Osteocyte (in vitro differentiated cells): Measurements from ENCODE around the gene ASMT. TPM values are rescaled to one million over a fixed set of nuclear protein-coding genes. Genes with fewer than 3 reads are reported as not detected.
"Not testable (repeated sequence)": the region's sequence is repeated elsewhere in the genome, so short reads cannot be mapped to it uniquely, and the experiment has no call there.

Experiments
- DNase-seq: peaks from one replicate; pipeline ENCODE4 v3.0.0; 2021; ENCODE audit warnings: mixed read lengths; ENCODE audit not compliant: unreplicated experiment; ENCODE audit errors: extremely low spot score
- H3K27ac Mint-ChIP-seq: one replicate; pipeline ENCODE4 v1.8.0; 2021; ENCODE audit warnings: mild to moderate bottlenecking, mixed read lengths; ENCODE audit not compliant: unreplicated experiment
- H3K27me3 Mint-ChIP-seq: one replicate; pipeline ENCODE4 v1.8.0; 2021; ENCODE audit warnings: mixed read lengths; ENCODE audit not compliant: unreplicated experiment
- H3K36me3 Mint-ChIP-seq: one replicate; pipeline ENCODE4 v1.8.0; 2021; ENCODE audit warnings: mixed read lengths; ENCODE audit not compliant: unreplicated experiment
- H3K4me1 Mint-ChIP-seq: one replicate; pipeline ENCODE4 v1.8.0; 2021; ENCODE audit warnings: mixed read lengths; ENCODE audit not compliant: unreplicated experiment
- H3K4me3 Mint-ChIP-seq: one replicate; pipeline ENCODE4 v1.8.0; 2021; ENCODE audit warnings: mild to moderate bottlenecking, moderate library complexity, mixed read lengths; ENCODE audit not compliant: unreplicated experiment
- H3K9me3 Mint-ChIP-seq: one replicate; pipeline ENCODE4 v1.8.0; 2021; ENCODE audit warnings: mixed read lengths; ENCODE audit not compliant: unreplicated experiment
- CTCF ChIP-seq: fragments of 200-600 bp; sonication (generic); IDR thresholded peaks from 2 replicates; pipeline ENCODE4 v1.5.0; 2021; ENCODE audit warnings: antibody characterized with exemption, mild to moderate bottlenecking, moderate library complexity
- total RNA-seq: library from RNA; stranded (reverse); gene quantifications from 2 replicates; pipeline ENCODE4 v1.2.1, GENCODE V29; 2021

The ASMT gene
- total RNA-seq, 1 donor from 2014 or later = not detected

DNA sequence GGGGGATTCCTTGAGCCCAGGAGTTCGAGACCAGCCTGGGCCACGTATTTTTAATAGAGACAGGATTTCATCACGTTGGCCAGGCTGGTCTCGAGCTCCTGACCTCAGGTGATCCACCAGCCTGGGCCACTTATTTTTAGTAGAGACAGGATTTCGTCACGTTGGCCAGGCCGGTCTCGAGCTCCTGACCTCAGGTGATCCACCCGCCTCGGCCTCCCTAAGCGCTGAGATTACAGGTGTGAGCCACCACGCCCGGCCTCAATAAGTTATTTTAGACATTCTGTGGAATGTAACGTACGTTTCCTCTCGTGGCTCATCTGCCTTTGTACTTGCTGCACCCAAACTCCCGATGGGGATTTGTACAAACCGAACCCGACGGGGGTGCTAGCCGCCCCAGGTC, 8.8 kb downstream of the ASMT start:
- H3K4me3 Mint-ChIP-seq = no peak overlapping the region
- no peak for DNase-seq
- H3K27me3 Mint-ChIP-seq = peaks cover 3% of the 10 kb centered on the region
- no peaks in the 10 kb centered on the region for H3K9me3 Mint-ChIP-seq
- no peak for TF ChIP-seq CTCF
- H3K27ac Mint-ChIP-seq = no peak overlapping the region
- no peaks in the 10 kb centered on the region for H3K36me3 Mint-ChIP-seq
- no peaks in the 10 kb centered on the region for H3K4me1 Mint-ChIP-seq

DNA sequence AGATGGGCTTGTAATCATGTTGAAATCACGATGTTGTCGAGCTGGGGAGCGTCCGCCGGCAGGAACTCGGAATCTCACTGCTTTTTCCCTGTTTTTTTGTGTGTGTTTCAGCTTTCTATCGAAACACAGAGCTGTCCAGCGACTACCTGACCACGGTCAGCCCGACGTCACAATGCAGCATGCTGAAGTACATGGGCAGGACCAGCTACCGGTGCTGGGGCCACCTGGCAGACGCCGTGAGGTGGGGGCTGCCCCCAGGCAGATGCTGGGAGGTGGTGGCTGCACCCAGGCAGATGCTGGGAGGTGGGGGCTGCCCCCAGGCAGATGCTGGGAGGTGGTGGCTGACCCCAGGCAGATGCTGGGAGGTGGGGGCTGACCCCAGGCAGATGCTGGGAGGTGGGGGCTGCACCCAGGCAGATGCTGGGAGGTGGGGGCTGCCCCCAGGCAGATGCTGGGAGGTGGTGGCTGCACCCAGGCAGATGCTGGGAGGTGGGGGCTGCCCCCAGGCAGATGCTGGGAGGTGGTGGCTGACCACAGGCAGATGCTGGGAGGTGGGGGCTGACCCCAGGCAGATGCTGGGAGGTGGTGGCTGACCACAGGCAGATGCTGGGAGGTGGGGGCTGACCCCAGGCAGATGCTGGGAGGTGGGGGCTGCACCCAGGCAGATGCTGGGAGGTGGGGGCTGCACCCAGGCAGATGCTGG, 9.4 kb downstream of the ASMT start:
- not testable (repeated sequence) for H3K4me3 Mint-ChIP-seq, H3K27me3 Mint-ChIP-seq, H3K27ac Mint-ChIP-seq, DNase-seq, H3K4me1 Mint-ChIP-seq, H3K36me3 Mint-ChIP-seq, H3K9me3 Mint-ChIP-seq

DNA sequence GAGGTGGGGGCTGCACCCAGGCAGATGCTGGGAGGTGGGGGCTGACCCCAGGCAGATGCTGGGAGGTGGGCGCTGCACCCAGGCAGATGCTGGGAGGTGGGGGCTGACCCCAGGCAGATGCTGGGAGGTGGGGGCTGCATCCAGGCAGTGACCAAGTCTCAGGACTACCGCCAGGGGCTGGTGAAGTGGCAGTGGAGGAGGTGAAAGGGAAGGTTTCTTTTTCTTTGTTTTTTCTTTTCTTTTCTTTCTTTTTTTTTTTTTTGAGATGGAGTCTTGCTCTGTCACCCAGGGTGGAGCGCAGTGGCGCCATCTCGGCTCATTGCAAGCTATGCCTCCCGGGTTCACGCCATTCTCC, 10.0 kb downstream of the ASMT start:
- not testable (repeated sequence) for H3K4me3 Mint-ChIP-seq, H3K36me3 Mint-ChIP-seq, DNase-seq, H3K9me3 Mint-ChIP-seq, H3K4me1 Mint-ChIP-seq, H3K27ac Mint-ChIP-seq
- peaks cover 10% of the 10 kb centered on the region for H3K27me3 Mint-ChIP-seq

- Mint-ChIP-seq H3K27me3 (peaks cover 13% of the 10 kb centered on the region), H3K27ac (no peak overlapping the region), H3K9me3 (no peaks in the 10 kb centered on the region), H3K36me3 (no peaks in the 10 kb centered on the region), H3K4me3 (no peak overlapping the region), H3K4me1 (no peaks in the 10 kb centered on the region)
- no peak for DNase-seq
- TF ChIP-seq CTCF = no peak
Observed at GRCh38 chrX:1629244-1629643, 14.4 kb downstream of the ASMT start.

- TF ChIP-seq CTCF = no peak
- no peak for DNase-seq
- peaks cover 9% of the 10 kb centered on the region for H3K4me1 Mint-ChIP-seq
- no peak overlapping the region for H3K27ac Mint-ChIP-seq
- H3K4me3 Mint-ChIP-seq = no peak overlapping the region
- no peaks in the 10 kb centered on the region for H3K36me3 Mint-ChIP-seq
- no peaks in the 10 kb centered on the region for H3K9me3 Mint-ChIP-seq
- H3K27me3 Mint-ChIP-seq = peaks cover 11% of the 10 kb centered on the region
Observed at GRCh38 chrX:1646009-1646408, 31.1 kb downstream of the ASMT start.

DNA sequence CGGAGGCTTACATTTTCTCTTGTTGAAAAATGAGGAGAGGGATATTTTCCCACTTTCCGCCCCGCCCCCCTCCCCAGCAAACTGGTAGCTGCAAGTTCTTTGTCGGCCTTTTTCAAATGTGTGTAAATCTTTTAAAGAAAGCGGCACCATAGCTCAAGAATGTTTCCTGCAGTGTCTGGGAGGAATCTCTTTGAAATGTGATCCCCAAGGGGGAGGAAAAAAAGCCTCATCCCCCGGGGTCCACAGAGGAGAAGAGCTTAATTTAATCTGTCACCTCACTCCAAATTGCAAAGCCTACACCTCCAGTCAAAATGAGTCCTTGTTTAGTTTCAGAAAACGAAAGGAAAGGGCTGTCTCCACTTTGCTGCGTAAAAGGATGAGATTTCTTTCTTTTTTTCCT, 34.8 kb downstream of the ASMT start:
- no peak for DNase-seq
- Mint-ChIP-seq H3K27ac (no peak overlapping the region), H3K4me3 (peak overlapping the region; percentile 63)

More for the DNA sequence above, 34.8 kb downstream of the ASMT start:
- H3K36me3 Mint-ChIP-seq = no peaks in the 10 kb centered on the region
- no peaks in the 10 kb centered on the region for H3K9me3 Mint-ChIP-seq
- H3K27me3 Mint-ChIP-seq = peaks cover 4% of the 10 kb centered on the region
- H3K4me1 Mint-ChIP-seq = peaks cover 11% of the 10 kb centered on the region
- TF ChIP-seq CTCF = no peak
